AML-193 (cell line): ENCODE measurements around the gene IVD.

Experiments used
- DNase-seq, 2 experiments: peaks; one replicate each; lab custom pipeline; 2025; lab: John Stamatoyannopoulos, UW

Gene IVD

DNA sequence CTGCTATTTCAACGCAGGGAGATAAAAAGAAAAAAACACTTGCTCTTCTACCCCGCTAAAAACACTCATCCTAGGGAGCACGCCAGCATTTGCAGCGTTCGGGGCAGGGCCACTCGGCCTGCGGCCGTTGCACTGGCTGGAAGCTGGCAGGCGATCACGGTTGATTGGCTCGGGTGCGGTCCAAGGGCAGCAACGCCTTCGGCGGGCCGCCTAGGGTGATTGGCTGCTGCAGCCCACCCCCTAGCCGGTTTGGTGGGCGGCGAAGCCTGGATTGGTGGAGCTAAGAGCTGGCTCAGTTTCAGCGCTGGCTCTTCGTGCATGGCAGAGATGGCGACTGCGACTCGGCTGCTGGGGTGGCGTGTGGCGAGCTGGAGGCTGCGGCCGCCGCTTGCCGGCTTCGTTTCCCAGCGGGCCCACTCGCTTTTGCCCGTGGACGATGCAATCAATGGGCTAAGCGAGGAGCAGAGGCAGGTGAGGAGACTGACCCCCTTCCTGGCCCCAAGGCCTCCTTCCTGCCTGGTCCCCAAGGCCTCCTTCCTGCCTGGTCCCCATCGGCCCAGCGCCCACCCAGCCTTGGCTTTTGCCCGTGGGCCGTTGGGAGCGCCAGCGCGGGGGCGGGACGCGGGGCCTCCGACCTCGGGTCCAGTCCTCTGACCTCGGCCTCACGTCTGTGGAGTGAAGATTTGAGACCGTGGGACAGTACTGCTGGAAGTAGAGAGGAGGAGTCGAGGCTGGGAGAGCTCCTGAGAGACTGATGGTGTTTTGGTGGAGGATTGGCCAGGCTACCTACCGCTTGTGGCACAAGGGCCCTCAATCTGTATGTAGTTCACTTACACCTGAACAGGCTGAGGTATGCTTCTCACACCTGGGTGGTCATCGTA is at the start of gene IVD:
TSS of gene IVD (plus strand) at position 295 of the 881 bp plus-strand sequence. CDS start at position 328, 33 bp downstream.
- peak; percentile 87 to 95 for DNase-seq

- DNase-seq, result peak in 1 of 2 experiments; percentile 11
These were observed 49.5 kb upstream of the IVD start for GRCh38 chr15:40355976-40356585.

DNA sequence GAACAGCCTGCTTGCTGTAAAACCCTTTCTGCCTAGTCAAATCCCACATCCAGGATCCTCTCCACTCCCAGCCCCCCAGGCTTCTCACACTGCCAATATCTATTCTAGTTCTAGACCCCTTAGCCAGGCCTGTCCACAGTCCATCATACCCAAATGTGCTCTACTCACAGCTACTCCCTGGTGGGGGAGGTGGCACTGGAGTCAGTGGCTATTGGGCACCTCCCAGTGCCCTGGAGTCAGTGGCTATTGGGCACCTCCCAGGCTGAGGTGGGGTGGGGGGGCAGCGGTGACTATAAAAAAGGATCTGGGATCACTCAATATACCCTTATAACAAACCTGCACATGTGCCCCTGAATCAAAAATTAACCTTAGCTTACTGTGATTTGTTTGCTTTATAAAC is 48.3 kb upstream of the IVD start:
- no peak for DNase-seq

- DNase-seq, result peak; percentile 61 to 78
These were observed 47.7 kb upstream of the IVD start, which contains the start of gene DISP2 for GRCh38 chr15:40357723-40358470. Gene DISP2, plus strand, starts transcription at chr15:40358219. Its CDS starts 103 bp downstream, at chr15:40358322.

GRCh38 chr15:40358471-40359353 is 46.9 kb upstream of the IVD start:
- DNase-seq, result no peak

- no peak for DNase-seq
These were observed 45.6 kb upstream of the IVD start for GRCh38 chr15:40360015-40360414.

DNA sequence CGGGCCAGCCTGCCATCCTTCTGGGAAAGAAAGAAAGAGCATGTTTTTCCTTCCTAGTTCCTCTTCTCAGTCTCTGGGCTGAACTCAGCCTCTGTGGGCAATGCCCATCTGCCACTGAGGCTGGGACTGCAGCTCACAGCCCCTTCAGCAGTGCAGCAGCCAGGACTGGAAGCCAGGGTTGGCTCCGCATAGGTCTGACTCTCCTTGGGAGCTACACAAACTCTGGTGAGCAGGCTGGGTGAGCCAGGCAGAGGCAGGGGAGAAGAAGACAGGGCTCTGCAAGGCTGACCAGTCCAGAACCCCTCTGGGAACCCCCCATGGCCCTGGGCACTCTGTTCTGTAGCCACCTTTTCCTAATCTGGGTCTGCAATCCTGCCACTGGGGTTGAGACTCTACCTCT is 44.0 kb upstream of the IVD start:
- DNase-seq, result no peak

DNA sequence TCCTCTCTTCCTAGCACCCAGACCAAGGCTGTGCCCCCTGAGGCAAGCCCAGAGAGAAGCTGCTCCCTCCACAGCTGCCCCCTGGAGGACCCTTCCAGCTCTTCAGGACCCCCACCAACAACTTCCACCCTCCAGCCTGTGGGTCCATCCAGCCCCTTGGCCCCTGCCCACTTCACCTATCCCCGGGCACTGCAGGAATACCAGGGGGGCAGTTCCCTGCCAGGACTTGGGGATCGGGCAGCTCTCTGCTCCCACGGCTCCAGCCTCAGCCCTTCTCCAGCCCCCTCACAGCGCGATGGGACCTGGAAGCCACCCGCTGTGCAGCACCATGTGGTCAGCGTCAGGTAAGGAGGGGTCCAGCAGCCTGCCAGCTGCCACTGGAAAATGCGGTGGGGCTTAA is 42.0 kb upstream of the IVD start:
- DNase-seq, result no peak

DNA sequence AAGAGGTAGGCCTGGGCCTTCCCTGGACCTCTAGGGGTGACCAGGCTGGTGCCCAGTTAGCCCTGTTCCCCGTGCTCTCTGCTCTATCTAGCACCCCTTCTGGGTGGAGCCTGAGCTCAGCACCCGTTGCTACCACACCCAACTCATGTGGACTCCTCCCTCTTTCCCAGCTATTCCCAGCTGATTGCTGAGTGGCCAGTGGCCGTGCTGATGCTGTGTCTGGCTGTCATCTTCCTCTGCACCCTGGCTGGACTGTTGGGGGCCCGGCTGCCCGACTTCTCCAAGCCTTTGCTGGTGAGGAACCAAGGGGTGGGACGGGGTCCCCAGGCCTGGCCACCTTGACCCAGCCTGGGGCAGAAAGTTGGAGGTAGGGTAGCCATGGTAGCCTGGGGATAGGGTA is 41.3 kb upstream of the IVD start:
- no peak for DNase-seq

GRCh38 chr15:40365016-40365415 is 40.6 kb upstream of the IVD start:
- no peak for DNase-seq

DNA sequence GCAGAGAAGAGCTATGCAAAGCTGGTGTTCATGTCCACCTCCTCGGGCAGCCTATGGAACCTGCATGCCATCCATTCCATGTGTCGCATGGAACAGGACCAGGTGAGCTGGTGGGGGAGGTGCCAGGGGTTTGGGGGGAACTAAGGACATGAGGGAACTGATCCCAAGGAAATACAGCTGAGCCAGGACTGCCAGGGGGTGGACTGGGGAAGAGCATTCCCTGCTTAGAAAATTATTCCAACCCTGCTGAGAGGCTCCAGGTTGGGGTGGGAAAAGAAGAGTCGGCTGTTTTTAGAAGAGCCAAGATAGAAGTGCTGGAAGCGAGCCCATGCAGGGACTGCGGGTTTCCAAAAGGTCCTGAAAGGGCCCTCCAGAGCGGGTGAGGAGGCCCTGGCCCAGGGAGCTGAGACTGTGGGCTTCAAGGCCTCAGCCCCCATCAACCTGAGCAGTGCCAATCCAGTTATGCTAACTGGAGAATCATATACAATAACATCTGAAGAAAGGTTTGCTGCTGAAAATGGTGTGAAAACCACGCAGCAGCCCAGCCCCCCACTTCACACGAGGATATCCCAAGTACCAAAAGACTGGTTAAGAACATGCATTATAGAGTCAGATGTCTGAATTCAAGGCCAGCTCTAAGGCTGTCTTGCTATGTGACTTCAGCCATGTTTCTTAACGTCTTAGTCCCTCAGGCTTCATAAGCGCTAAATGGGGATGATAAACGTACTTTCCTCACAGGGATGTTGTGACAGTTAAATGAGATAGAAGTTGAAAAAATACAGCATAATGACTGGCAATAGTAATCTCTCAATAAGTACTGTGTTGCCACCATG is 39.8 kb upstream of the IVD start:
- no peak for DNase-seq

GRCh38 chr15:40366457-40367370 is 38.9 kb upstream of the IVD start:
- DNase-seq, result no peak

DNA sequence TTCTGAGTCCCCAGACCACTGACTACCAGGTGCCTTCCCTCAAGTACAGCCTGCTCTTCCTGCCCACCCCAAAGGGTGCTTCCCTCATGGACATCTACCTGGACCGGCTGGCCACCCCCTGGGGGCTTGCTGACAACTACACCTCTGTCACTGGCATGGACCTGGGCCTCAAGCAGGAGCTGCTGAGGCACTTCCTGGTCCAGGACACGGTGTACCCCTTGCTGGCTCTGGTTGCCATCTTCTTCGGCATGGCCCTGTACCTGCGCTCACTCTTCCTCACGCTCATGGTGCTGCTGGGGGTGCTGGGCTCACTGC is 38.3 kb upstream of the IVD start:
- no peak for DNase-seq

DNA sequence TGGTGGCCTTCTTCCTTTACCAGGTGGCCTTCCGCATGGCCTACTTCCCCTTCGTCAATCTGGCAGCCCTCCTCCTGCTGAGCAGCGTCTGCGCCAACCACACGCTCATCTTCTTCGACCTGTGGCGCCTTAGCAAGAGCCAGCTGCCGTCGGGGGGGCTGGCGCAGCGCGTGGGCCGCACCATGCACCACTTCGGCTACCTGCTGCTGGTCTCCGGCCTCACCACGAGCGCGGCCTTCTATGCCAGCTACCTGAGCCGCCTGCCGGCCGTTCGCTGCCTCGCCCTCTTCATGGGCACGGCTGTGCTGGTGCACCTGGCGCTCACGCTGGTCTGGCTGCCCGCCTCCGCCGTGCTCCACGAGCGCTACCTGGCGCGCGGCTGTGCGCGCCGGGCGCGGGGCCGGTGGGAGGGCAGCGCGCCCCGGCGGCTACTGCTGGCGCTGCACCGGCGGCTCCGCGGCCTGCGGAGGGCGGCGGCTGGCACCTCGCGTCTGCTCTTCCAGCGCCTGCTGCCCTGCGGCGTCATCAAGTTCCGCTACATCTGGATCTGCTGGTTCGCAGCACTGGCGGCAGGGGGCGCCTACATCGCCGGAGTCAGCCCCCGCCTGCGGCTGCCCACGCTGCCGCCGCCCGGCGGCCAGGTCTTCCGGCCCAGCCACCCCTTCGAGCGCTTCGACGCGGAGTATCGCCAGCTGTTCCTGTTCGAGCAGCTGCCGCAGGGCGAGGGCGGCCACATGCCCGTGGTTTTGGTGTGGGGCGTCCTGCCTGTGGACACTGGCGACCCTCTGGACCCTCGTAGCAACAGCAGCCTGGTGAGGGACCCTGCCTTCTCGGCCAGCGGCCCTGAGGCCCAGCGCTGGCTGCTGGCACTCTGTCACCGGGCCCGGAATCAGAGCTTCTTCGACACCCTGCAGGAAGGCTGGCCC is 37.6 kb upstream of the IVD start:
- peak; percentile 92 for DNase-seq

- DNase-seq, result no peak
These were observed 36.7 kb upstream of the IVD start for GRCh38 chr15:40368719-40369473.

DNA sequence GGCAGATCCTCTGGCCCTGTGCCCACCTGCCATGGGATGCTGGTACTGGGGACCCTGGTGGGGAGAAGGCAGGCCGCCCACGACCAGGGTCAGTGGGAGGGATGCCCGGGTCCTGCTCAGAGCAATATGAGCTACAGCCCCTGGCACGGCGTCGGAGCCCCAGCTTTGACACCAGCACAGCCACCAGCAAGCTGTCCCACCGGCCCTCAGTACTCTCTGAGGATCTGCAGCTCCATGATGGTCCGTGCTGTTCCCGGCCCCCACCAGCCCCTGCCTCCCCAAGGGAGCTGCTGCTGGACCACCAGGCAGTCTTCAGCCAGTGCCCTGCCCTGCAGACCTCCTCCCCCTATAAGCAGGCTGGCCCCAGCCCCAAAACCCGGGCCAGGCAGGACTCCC is 36.1 kb upstream of the IVD start:
- no peak for DNase-seq

GRCh38 chr15:40369971-40370370 is 35.6 kb upstream of the IVD start:
- no peak for DNase-seq

DNA sequence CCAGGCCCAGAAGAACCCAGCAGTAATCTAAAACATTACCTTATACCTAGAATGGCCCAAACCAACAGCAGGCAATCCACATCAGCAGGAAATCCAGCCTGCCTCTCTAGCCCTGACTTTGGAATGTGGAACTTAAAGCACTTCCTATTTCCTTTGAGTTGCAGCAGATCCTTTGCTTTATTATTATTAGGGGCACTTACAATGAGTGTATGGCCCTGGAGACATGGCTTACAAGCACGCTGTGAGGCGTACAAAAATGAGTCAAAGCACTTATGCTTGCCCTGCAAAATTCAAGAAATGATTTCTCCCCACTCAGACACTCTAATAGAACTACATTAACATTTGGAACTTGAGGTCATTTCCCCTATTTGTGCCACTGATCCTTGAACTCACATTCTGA is 32.6 kb upstream of the IVD start:
- no peak for DNase-seq
